T-helper 22 cell (primary cell): ENCODE data around the gene CCDC17.

Experiments
- DNase-seq: peaks from one replicate; pipeline ENCODE4 v3.0.0-alpha.2; 2020; ENCODE audit warnings: low read depth

CCDC17 gene

GRCh38 chr1:45623972-45624371 lies at the start of gene CCDC17:
Gene CCDC17, minus strand, starts transcription at chr1:45624054. Its CDS starts 145 bp downstream, at chr1:45623909.
- DNase-seq, result no peak

GRCh38 chr1:45669859-45670655 lies 46.2 kb upstream of the CCDC17 start:
- DNase-seq, result no peak

GRCh38 chr1:45669379-45669778 lies 45.5 kb upstream of the CCDC17 start:
- DNase-seq, result no peak

GRCh38 chr1:45668526-45668925 lies 44.7 kb upstream of the CCDC17 start:
- no peak for DNase-seq

- DNase-seq, result no peak
Measured at GRCh38 chr1:45667321-45668111, 43.7 kb upstream of the CCDC17 start.

- no peak for DNase-seq
Measured at GRCh38 chr1:45666836-45667235, 43.0 kb upstream of the CCDC17 start.

- DNase-seq, result no peak
Measured at GRCh38 chr1:45660336-45660735, 36.5 kb upstream of the CCDC17 start.

GRCh38 chr1:45659222-45659621 lies 35.4 kb upstream of the CCDC17 start:
- DNase-seq, result no peak

GRCh38 chr1:45658171-45658570 lies 34.3 kb upstream of the CCDC17 start:
- DNase-seq, result no peak

GRCh38 chr1:45656573-45657226 lies 32.8 kb upstream of the CCDC17 start:
- no peak for DNase-seq

GRCh38 chr1:45654540-45655280 lies 30.9 kb upstream of the CCDC17 start:
- DNase-seq, result no peak

- DNase-seq, result no peak
Measured at GRCh38 chr1:45647248-45648021, 23.6 kb upstream of the CCDC17 start.

- DNase-seq, result no peak
Measured at GRCh38 chr1:45644661-45645060, 20.8 kb upstream of the CCDC17 start.

- DNase-seq, result no peak
Measured at GRCh38 chr1:45643978-45644377, 20.1 kb upstream of the CCDC17 start.

GRCh38 chr1:45643321-45643720 lies 19.5 kb upstream of the CCDC17 start:
- no peak for DNase-seq

- DNase-seq, result no peak
Measured at GRCh38 chr1:45640293-45640692, 16.4 kb upstream of the CCDC17 start.

GRCh38 chr1:45635211-45635610 lies 11.4 kb upstream of the CCDC17 start:
- DNase-seq, result no peak

- DNase-seq, result no peak
Measured at GRCh38 chr1:45630429-45630828, 6.6 kb upstream of the CCDC17 start.

GRCh38 chr1:45629035-45629434 lies 5.2 kb upstream of the CCDC17 start:
- no peak for DNase-seq

- no peak for DNase-seq
Measured at GRCh38 chr1:45622524-45623394, 1.1 kb downstream of the CCDC17 start.
